ENCODE data around the gene SIRPG. TPM values are rescaled to one million over a fixed set of nuclear protein-coding genes. Genes with fewer than 3 reads are reported as not detected.

The SIRPG gene
- total and polyA plus RNA-seq, 12 donors: 0.25 to 2.0 (median 0.55) TPM; not detected in 3

DNA sequence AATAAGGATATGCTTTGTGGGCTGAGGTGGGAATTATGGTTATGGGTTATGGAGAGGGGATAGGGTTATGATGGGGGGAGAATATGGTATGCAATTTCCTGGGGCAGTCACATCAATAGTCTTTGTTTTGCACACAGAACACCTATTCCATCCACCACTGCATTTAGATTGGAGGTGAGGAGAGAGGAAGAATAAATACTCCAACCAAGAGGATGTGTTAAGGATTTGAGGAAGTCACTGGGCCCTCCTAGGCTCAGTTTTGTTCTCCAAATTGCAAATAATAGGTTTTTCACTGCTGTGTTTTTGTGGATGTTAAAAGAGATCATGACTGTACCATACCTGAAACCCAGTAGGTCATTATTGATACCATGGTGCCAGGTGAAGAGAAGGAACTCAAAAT lies 29.5 kb upstream of the SIRPG start:
- intact Hi-C loops (cut with DNase I): no loop called here
- H3K4me1 ChIP-seq (replicated peaks in 1 of 2): no peaks in the 10 kb centered on the region
- TF ChIP-seq POLR2A (IDR thresholded peaks at IDR 0.05): no peak
- no peak for TF ChIP-seq CTCF (IDR thresholded peaks at IDR 0.05)
- no peaks in the 10 kb centered on the region for H3K9me3 ChIP-seq (replicated peaks in 1 of 3)
- no peaks in the 10 kb centered on the region for H3K36me3 ChIP-seq (replicated peaks in 1 of 2)
- DNase-seq: no peak
- H3K27me3 ChIP-seq: no peaks in the 10 kb centered on the region
- H3K4me3 ChIP-seq: no peak overlapping the region
- no peak overlapping the region for H3K27ac ChIP-seq

DNA sequence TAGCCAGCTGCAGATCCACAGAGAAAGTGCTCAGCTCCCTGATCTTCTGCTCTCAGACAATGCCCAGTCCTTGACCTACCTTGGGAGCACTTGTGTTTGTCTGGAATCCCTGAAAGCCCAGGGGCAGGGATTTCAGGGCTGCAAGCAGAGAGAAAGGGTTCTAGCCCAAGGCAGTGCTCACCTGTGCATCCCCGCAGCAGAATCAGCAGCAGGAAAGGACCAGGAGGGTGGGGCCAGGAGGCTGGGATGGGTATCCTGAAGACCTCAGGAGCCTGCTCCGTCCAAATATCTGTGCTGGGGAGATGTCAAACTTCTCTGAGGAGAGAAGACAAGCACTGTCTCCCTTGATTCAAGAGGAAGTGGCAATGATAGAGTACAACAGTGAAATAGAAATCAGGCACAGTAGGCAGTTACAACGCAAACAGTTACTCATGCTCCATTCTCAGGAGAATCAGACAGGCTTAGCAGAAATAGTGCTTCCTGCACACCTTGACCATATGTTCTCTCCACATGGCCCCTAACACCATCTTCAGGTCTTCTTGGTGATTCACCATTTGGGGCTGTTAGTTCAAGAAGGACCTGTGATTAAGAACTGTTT lies 28.7 kb upstream of the SIRPG start:
- DNase-seq: no peak
- TF ChIP-seq POLR2A (IDR thresholded peaks at IDR 0.05) (no peak), CTCF (IDR thresholded peaks at IDR 0.05) (no peak)
- no peaks in the 10 kb centered on the region for H3K9me3 ChIP-seq (replicated peaks in 1 of 3)
- WGBS, 4 donors: 51 to 84% (median 67%) methylated on average over 2 to 3 of the region's 3 CpGs
- H3K27ac ChIP-seq: no peak overlapping the region
- no peak overlapping the region for H3K4me3 ChIP-seq
- no peaks in the 10 kb centered on the region for H3K27me3 ChIP-seq
- intact Hi-C loops (cut with DNase I): no loop called here
- H3K4me1 ChIP-seq (replicated peaks in 1 of 2): no peaks in the 10 kb centered on the region
- H3K36me3 ChIP-seq (replicated peaks in 1 of 2): no peaks in the 10 kb centered on the region

DNA sequence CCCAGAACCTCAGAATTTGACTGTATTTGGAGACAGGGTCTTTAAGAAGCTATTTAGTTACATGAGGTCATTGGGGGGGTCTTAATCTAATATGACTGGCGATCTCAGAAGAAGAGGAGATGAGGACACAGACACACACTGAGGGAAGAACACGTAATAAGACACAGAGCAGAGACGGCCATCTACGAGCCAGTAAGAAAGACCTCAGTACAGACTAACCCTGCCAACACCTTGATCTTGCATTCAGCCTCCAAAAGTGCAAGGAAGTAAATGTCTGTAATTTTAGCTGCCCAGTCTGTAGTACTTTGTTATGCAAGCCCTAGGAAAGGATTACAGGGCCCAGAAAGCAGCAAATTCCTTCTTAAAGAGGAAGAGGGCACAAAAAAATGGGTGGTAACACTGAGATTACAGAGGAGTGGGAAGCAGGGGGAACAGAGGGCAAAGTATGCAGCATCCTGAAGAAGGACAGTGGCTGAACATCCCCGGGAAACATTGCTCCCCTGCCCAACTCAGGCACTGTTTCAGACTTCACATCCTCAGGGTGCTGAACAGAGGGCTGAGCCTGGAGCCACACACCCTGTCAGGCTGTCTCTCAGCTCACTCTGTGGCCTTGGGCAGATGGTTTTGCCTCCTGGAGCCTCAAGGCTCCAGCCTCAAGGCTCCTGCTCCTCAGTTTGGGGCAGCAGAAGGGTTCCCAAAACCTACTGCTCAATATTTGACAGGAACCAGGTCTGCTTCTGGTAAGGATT lies 27.9 kb upstream of the SIRPG start:
- WGBS, 4 donors: 69 to 86% (median 75%) methylated on average over 5 of the region's 5 CpGs
- Histone ChIP-seq H3K36me3 (replicated peaks in 1 of 2) (no peaks in the 10 kb centered on the region), H3K27me3 (no peaks in the 10 kb centered on the region), H3K4me3 (no peak overlapping the region), H3K9me3 (replicated peaks in 1 of 3) (no peaks in the 10 kb centered on the region), H3K4me1 (replicated peaks in 1 of 2) (no peaks in the 10 kb centered on the region), H3K27ac (no peak overlapping the region)
- intact Hi-C loops (cut with DNase I): no loop called here
- TF ChIP-seq CTCF (IDR thresholded peaks at IDR 0.05): no peak
- TF ChIP-seq POLR2A (IDR thresholded peaks at IDR 0.05): no peak
- DNase-seq: no peak

GRCh38 chr20:1684872-1685271 lies 27.3 kb upstream of the SIRPG start:
- H3K27me3 ChIP-seq: no peaks in the 10 kb centered on the region
- H3K4me1 ChIP-seq (replicated peaks in 1 of 2): no peaks in the 10 kb centered on the region
- H3K9me3 ChIP-seq (replicated peaks in 1 of 3): no peaks in the 10 kb centered on the region
- no peak overlapping the region for H3K27ac ChIP-seq
- intact Hi-C loops (cut with DNase I): no loop called here
- no peak overlapping the region for H3K4me3 ChIP-seq
- TF ChIP-seq CTCF (IDR thresholded peaks at IDR 0.05): no peak
- TF ChIP-seq POLR2A (IDR thresholded peaks at IDR 0.05): no peak
- no peak for DNase-seq
- 54 to 91% (median 74%) methylated on average over 1 of the region's 1 CpG for WGBS, 4 donors
- no peaks in the 10 kb centered on the region for H3K36me3 ChIP-seq (replicated peaks in 1 of 2)

Data from adrenal gland (tissue), 12 donors.